NCI-H1436 treated with DMSO at 0.1 percent for 48 hours (cell line): ENCODE measurements around the gene SORT1.
"Not testable (repeated sequence)": the region's sequence is repeated elsewhere in the genome, so short reads cannot be mapped to it uniquely, and the experiment has no call there.

Experiments used
- DNase-seq: peaks from one replicate; lab custom pipeline; 2025; lab: John Stamatoyannopoulos, UW

The SORT1 gene

GRCh38 chr1:109396871-109397580, 692 bp downstream of the SORT1 start:
- no peak for DNase-seq

GRCh38 chr1:109396513-109396839, 1.2 kb downstream of the SORT1 start:
- no peak for DNase-seq

- DNase-seq = no peak
These were observed 1.9 kb downstream of the SORT1 start for GRCh38 chr1:109395602-109396512.

- not testable (repeated sequence) for DNase-seq
These were observed 2.5 kb downstream of the SORT1 start for GRCh38 chr1:109395282-109395599.

- DNase-seq = no peak
These were observed 3.0 kb downstream of the SORT1 start for GRCh38 chr1:109394591-109395281.

GRCh38 chr1:109393617-109394233, 4.0 kb downstream of the SORT1 start:
- DNase-seq = no peak

GRCh38 chr1:109392788-109393616, 4.7 kb downstream of the SORT1 start:
- no peak for DNase-seq

GRCh38 chr1:109392037-109392787, 5.5 kb downstream of the SORT1 start:
- DNase-seq = no peak

- no peak for DNase-seq
These were observed 6.1 kb downstream of the SORT1 start for GRCh38 chr1:109391626-109392025.

- no peak for DNase-seq
These were observed 6.6 kb downstream of the SORT1 start for GRCh38 chr1:109391157-109391556.

- no peak for DNase-seq
These were observed 7.9 kb downstream of the SORT1 start for GRCh38 chr1:109389638-109390341.

- DNase-seq = no peak
These were observed 8.7 kb downstream of the SORT1 start for GRCh38 chr1:109388884-109389637.

GRCh38 chr1:109388208-109388711, 9.5 kb downstream of the SORT1 start:
- no peak for DNase-seq

- DNase-seq = no peak
These were observed 11.5 kb downstream of the SORT1 start for GRCh38 chr1:109386054-109386717.

GRCh38 chr1:109385417-109385816, 12.3 kb downstream of the SORT1 start:
- DNase-seq = no peak

GRCh38 chr1:109383854-109384253, 13.9 kb downstream of the SORT1 start:
- DNase-seq = no peak

GRCh38 chr1:109383087-109383779, 14.5 kb downstream of the SORT1 start:
- DNase-seq = no peak

- DNase-seq = no peak
These were observed 16.1 kb downstream of the SORT1 start for GRCh38 chr1:109381573-109381972.
